Skeletal muscle satellite cell (primary cell): Measurements from ENCODE around the gene SPRR2G. TPM values are rescaled to one million over a fixed set of nuclear protein-coding genes. Genes with fewer than 3 reads are reported as not detected.
"Not testable (repeated sequence)": the region's sequence is repeated elsewhere in the genome, so short reads cannot be mapped to it uniquely, and the experiment has no call there.

Source experiments
- H3K27me3 ChIP-seq: 2 replicates; pipeline ENCODE4 v1.7.0; 2013; ENCODE audit warnings: low read length; ENCODE audit not compliant: control insufficient read depth, insufficient read depth
- H3K36me3 ChIP-seq: 2 replicates; pipeline ENCODE4 v1.7.0; 2013; ENCODE audit warnings: mild to moderate bottlenecking, control low read depth, low read length; ENCODE audit not compliant: insufficient read depth
- H3K4me1 ChIP-seq: 2 replicates; pipeline ENCODE4 v1.7.0; 2013; ENCODE audit warnings: low read length; ENCODE audit not compliant: control insufficient read depth, insufficient read depth
- H3K4me2 ChIP-seq: 2 replicates; pipeline ENCODE4 v1.7.0; 2013; ENCODE audit warnings: mild to moderate bottlenecking, low read length
- H3K4me3 ChIP-seq: 2 replicates; pipeline ENCODE4 v1.7.0; 2013; ENCODE audit warnings: low read length
- H3K9ac ChIP-seq: 2 replicates; pipeline ENCODE4 v1.7.0; 2013; ENCODE audit warnings: mild to moderate bottlenecking, low read depth, low read length, moderate library complexity
- H3K9me3 ChIP-seq: replicated peaks from 2 replicates; pipeline ENCODE4 v1.7.0; 2013; ENCODE audit warnings: mild to moderate bottlenecking, control low read depth, low read length
- total RNA-seq: library from RNA; depleted of rRNA; stranded (reverse); fragments of >200 nt; gene quantifications from 2 replicates; pipeline ENCODE4 v1.2.3, GENCODE V29; 2012; rRNA removed

SPRR2G gene
- not detected in 2 replicates for total RNA-seq

- H3K4me3 ChIP-seq = no peak within 1 kb of the TSS
- H3K4me2 ChIP-seq = no peak within 1 kb of the TSS
- H3K27me3 ChIP-seq = no peaks in the 10 kb centered on the region
- no peaks in the 10 kb centered on the region for H3K4me1 ChIP-seq
- H3K9ac ChIP-seq = no peak within 1 kb of the TSS
- no peaks in the 10 kb centered on the region for H3K9me3 ChIP-seq
- H3K36me3 ChIP-seq = no peaks in the 10 kb centered on the region
These were observed at the start of gene SPRR2G for GRCh38 chr1:153150846-153151245. TSS of gene SPRR2G (minus strand) at chr1:153150890. CDS start at chr1:153150110, 780 bp downstream.

- Histone ChIP-seq H3K27me3 (peaks cover 3% of the 10 kb centered on the region), H3K4me3 (no peak overlapping the region), H3K4me1 (no peaks in the 10 kb centered on the region), H3K36me3 (no peaks in the 10 kb centered on the region), H3K9ac (no peak overlapping the region), H3K9me3 (no peaks in the 10 kb centered on the region), H3K4me2 (no peak overlapping the region)
These were observed 44.5 kb upstream of the SPRR2G start for GRCh38 chr1:153195216-153195615.

GRCh38 chr1:153194331-153195050, 43.8 kb upstream of the SPRR2G start:
- H3K9ac ChIP-seq = no peak overlapping the region
- no peaks in the 10 kb centered on the region for H3K9me3 ChIP-seq
- no peaks in the 10 kb centered on the region for H3K36me3 ChIP-seq
- no peak overlapping the region for H3K4me2 ChIP-seq
- H3K4me3 ChIP-seq = no peak overlapping the region
- H3K4me1 ChIP-seq = no peaks in the 10 kb centered on the region
- H3K27me3 ChIP-seq = peaks cover 3% of the 10 kb centered on the region

DNA sequence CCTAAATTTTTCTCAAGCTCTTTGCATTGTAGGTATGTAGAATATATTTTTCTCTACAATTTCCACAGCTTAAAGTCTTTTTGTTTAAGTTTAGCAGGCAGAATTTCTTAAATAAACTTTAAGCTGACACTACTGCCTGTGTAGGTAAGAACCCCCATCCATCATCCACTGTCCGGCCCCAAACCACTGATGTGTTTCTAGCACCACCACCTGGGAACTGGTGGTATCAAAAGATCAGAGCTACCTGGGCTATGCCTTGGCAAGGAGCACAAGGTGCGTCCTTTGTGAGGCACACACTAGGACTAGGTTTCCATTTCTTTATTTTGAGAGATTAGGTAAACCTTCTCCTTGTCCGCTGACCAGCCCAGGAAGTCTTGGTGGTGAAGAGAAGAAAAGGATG, 42.0 kb upstream of the SPRR2G start:
- Histone ChIP-seq H3K4me2 (no peak overlapping the region), H3K9ac (no peak overlapping the region), H3K27me3 (peaks cover 3% of the 10 kb centered on the region), H3K36me3 (no peaks in the 10 kb centered on the region), H3K4me1 (no peaks in the 10 kb centered on the region), H3K4me3 (no peak overlapping the region), H3K9me3 (no peaks in the 10 kb centered on the region)

GRCh38 chr1:153190373-153190772, 39.7 kb upstream of the SPRR2G start:
- Histone ChIP-seq H3K9ac (no peak overlapping the region), H3K9me3 (no peaks in the 10 kb centered on the region), H3K4me1 (no peaks in the 10 kb centered on the region), H3K27me3 (peaks cover 3% of the 10 kb centered on the region), H3K4me3 (no peak overlapping the region), H3K36me3 (no peaks in the 10 kb centered on the region), H3K4me2 (no peak overlapping the region)

GRCh38 chr1:153188301-153188700, 37.6 kb upstream of the SPRR2G start:
- not testable (repeated sequence) for H3K4me1 ChIP-seq, H3K4me2 ChIP-seq, H3K9me3 ChIP-seq, H3K4me3 ChIP-seq, H3K36me3 ChIP-seq, H3K9ac ChIP-seq, H3K27me3 ChIP-seq

DNA sequence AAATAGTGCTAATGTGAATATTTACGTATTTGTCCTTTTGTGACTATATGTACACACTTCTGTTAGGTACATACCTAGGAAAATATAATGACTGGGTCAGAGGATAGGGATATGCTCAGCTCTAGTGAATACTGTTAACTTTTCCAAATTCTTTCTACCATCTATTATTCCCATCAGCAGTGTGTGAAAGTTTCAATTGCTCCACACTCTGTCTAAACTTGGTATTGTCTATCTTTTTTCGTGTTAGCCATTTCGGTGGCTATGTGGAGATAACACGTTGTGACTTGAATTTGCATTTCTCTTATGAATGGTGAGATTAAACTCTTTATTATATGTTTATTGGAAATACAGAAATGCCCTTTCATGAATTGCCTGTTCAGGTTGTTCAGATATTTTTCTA, 29.9 kb upstream of the SPRR2G start:
- Histone ChIP-seq H3K4me3 (no peak overlapping the region), H3K36me3 (no peaks in the 10 kb centered on the region), H3K9ac (no peak overlapping the region), H3K27me3 (no peaks in the 10 kb centered on the region), H3K9me3 (no peaks in the 10 kb centered on the region), H3K4me1 (no peaks in the 10 kb centered on the region), H3K4me2 (no peak overlapping the region)

DNA sequence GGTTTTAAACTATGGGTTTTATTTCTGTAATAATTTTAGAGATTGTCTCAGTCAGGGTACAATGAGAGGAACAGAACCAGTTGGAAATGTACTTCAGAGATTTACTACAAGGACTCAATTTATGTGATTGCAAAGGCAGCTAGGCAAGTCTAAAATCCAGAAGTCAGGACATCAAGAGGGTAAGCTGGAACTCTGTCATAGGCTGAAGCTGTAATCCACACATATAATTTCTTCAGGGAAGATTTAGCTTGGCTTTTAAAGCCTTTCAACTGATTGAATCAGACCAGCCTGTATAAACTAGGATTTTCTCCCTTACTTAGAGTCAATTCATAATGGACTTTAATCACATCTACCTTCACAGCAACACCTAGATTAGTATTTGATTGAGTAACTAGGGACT, 28.2 kb upstream of the SPRR2G start:
- Histone ChIP-seq H3K4me3 (no peak overlapping the region), H3K9ac (no peak overlapping the region), H3K4me1 (no peaks in the 10 kb centered on the region), H3K4me2 (no peak overlapping the region), H3K27me3 (no peaks in the 10 kb centered on the region), H3K9me3 (no peaks in the 10 kb centered on the region), H3K36me3 (no peaks in the 10 kb centered on the region)

DNA sequence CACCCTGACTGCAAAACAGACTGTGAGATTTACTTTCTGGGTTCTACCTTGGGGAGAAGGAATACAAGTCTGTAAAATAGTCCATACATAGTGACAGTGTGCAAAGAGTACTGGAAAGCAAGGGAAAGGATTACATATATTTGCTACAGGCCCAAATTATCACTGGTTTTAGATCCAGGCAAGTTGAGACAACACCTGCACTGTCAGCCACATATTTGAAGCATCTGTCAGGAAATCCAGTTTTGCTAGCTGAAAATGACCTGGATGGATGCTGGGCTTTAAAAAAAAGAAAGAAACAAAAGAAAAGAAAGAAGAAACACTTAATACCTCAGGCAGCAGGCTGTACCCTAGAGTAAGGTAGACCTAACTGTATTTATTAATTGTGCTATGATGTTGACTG, 23.9 kb upstream of the SPRR2G start:
- Histone ChIP-seq H3K36me3 (no peaks in the 10 kb centered on the region), H3K4me1 (no peaks in the 10 kb centered on the region), H3K27me3 (no peaks in the 10 kb centered on the region), H3K9me3 (no peaks in the 10 kb centered on the region), H3K9ac (no peak overlapping the region), H3K4me3 (no peak overlapping the region), H3K4me2 (no peak overlapping the region)

- H3K9me3 ChIP-seq = no peaks in the 10 kb centered on the region
- no peaks in the 10 kb centered on the region for H3K36me3 ChIP-seq
- no peak overlapping the region for H3K4me3 ChIP-seq
- no peaks in the 10 kb centered on the region for H3K27me3 ChIP-seq
- no peak overlapping the region for H3K9ac ChIP-seq
- H3K4me1 ChIP-seq = no peaks in the 10 kb centered on the region
- H3K4me2 ChIP-seq = no peak overlapping the region
These were observed 18.0 kb upstream of the SPRR2G start for GRCh38 chr1:153168686-153169085.

- Histone ChIP-seq H3K4me3 (no peak overlapping the region), H3K4me1 (no peaks in the 10 kb centered on the region), H3K27me3 (no peaks in the 10 kb centered on the region), H3K9ac (no peak overlapping the region), H3K36me3 (no peaks in the 10 kb centered on the region), H3K4me2 (no peak overlapping the region), H3K9me3 (no peaks in the 10 kb centered on the region)
These were observed 4.9 kb upstream of the SPRR2G start for GRCh38 chr1:153155541-153155940.

- Histone ChIP-seq H3K36me3 (no peaks in the 10 kb centered on the region), H3K9me3 (no peaks in the 10 kb centered on the region), H3K4me1 (no peaks in the 10 kb centered on the region), H3K4me3 (no peak overlapping the region), H3K9ac (no peak overlapping the region), H3K4me2 (no peak overlapping the region), H3K27me3 (no peaks in the 10 kb centered on the region)
These were observed 1.8 kb upstream of the SPRR2G start for GRCh38 chr1:153152481-153152880.
